Placental epithelial cell (primary cell): Measurements from ENCODE around the gene TNNI2. TPM values are rescaled to one million over a fixed set of nuclear protein-coding genes. Genes with fewer than 3 reads are reported as not detected.

Source experiments
- small RNA-seq: library from RNA; depleted of rRNA; stranded (forward); fragments of <200 nt; gene quantifications from one replicate; pipeline ENCODE3, GENCODE V24; 2012
- total RNA-seq: library from RNA; depleted of rRNA; stranded (reverse); fragments of >200 nt; gene quantifications from 2 replicates; pipeline ENCODE4 v1.2.3, GENCODE V29; 2012

TNNI2 gene
- 1.2 TPM in 1 of 2 replicates, not detected in the other for total RNA-seq

GRCh38 chr11:1838426-1839144 is at the start of gene TNNI2:
TSS of gene TNNI2 (plus strand) at chr11:1838981. CDS start at chr11:1839697, 716 bp downstream.

GRCh38 chr11:1834779-1835670 is 3.8 kb upstream of the TNNI2 start, which contains the start of gene SYT8:
TSS of gene SYT8 (plus strand) at chr11:1834990. CDS start at chr11:1835106, 116 bp downstream.

DNA sequence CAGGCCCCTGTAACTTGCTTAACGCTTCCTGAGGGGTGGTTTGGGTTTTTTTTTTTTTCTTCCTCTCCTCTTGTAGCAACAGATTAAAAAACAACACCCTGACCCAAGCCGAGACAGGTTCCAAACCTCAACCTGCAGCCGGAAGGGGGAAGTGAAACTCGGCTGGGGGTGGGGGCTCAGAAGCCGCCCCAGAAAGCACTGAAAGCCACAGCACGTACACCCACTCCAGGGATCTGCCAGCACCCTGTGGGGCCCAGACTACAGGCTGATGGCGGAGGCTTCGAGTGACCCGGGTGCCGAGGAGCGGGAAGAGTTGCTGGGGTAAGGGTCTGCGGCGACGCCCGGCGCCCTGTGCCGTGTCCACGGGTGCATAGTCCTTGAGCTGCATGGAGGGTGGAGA is 14.1 kb downstream of the TNNI2 start, which contains the start of gene LSP1:
Gene LSP1 (plus strand): TSS at position 208 of the 400 bp plus-strand sequence. CDS start 61 bp downstream, at position 269.

Small RNA genes within 50 kb of the gene (small RNA-seq; reads per million reads assigned to genes)
- gene AC051649.1 (not detected), gene MIR4298 (not detected)

Other genes starting within 250 kb of the TNNI2 start
- gene KRTAP5-2, start 240.7 kb upstream of the TNNI2 start, total RNA-seq, result not detected in 2 replicates
- gene KRTAP5-3, start 230.5 kb upstream of the TNNI2 start, total RNA-seq, result not detected in 2 replicates
- gene KRTAP5-4, start 216.8 kb upstream of the TNNI2 start, total RNA-seq, result not detected in 2 replicates
- not detected in 2 replicates for gene KRTAP5-5, start 209.2 kb upstream of the TNNI2 start, total RNA-seq
- not detected in 2 replicates for gene KRTAP5-6, start 141.8 kb upstream of the TNNI2 start, total RNA-seq
- 0.79 TPM in 1 of 2 replicates, not detected in the other for gene IFITM10, start 88.4 kb upstream of the TNNI2 start, total RNA-seq
- gene CTSD, start 75.1 kb upstream of the TNNI2 start, total RNA-seq, result 58.1 and 60.8 TPM in 2 replicates
- gene SYT8, start 4.0 kb upstream of the TNNI2 start, total RNA-seq, result 0.39 and 1.3 TPM in 2 replicates
- 1.2 TPM in 1 of 2 replicates, not detected in the other for gene LSP1, start 14.1 kb downstream of the TNNI2 start, total RNA-seq
- not detected in 2 replicates for gene PRR33, start 52.9 kb downstream of the TNNI2 start, total RNA-seq
- 10.1 and 62.4 TPM in 2 replicates for gene TNNT3, start 80.7 kb downstream of the TNNI2 start, total RNA-seq
- 62.0 and 91.0 TPM in 2 replicates for gene MRPL23, start 108.4 kb downstream of the TNNI2 start, total RNA-seq
- 9,156 and 32,797 TPM in 2 replicates for gene H19, start 158.9 kb downstream of the TNNI2 start, total RNA-seq